GM12878 (cell line): ENCODE results near the gene GMPPA. TPM values are rescaled to one million over a fixed set of nuclear protein-coding genes. Genes with fewer than 3 reads are reported as not detected.

Experiments
- ATAC-seq: fragments of 200-7000 bp; cut with Tn5 transposase; 3 replicates; pipeline ENCODE4 v1.9.1; 2020; ENCODE audit warnings: mild to moderate bottlenecking, moderate library complexity
- BruUV-seq: library from RNA; stranded (reverse); fragments of 400-500 nt; replicated peaks from 2 replicates; lab custom pipeline; 2021; lab: Mats Ljungman, UMichigan
- CTCF ChIA-PET: fragments of 300-600 bp; sonication (Branson Sonifier 250); formaldehyde crosslinking; extraction: SDS; loops from one replicate; lab custom pipeline; 2021; ENCODE audit warnings: inconsistent platforms; lab: Yijun Ruan, JAX
- POLR2A ChIA-PET: fragments of 350-600 bp; formaldehyde crosslinking; extraction: SDS; loops from one replicate; lab custom pipeline; 2021; ENCODE audit warnings: inconsistent platforms; lab: Charles Lee
- RAD21 ChIA-PET: fragments of 300-600 bp; sonication (Branson Sonifier 250); formaldehyde crosslinking; loops from one replicate; lab custom pipeline; 2023; ENCODE audit warnings: antibody characterized with exemption; ENCODE audit not compliant: unreplicated experiment; lab: Charles Lee
- SMC1A ChIA-PET: fragments of 300-600 bp; sonication (Branson Sonifier 250); formaldehyde crosslinking; loops from one replicate; lab custom pipeline; 2023; ENCODE audit not compliant: unreplicated experiment, uncharacterized antibody; lab: Charles Lee
- DNase-seq: peaks from one replicate; pipeline ENCODE4 v3.0.0-alpha.2; 2011; ENCODE audit warnings: low read depth, low spot score
- FAIRE-seq: peaks from 3 replicates; lab custom pipeline; 2011; peaks lifted over from hg19 to GRCh38; lab: Jason Lieb, UNC
- H2AFZ ChIP-seq: 2 replicates; pipeline ENCODE4 v1.6.0; 2011; ENCODE audit warnings: low read depth, low read length, control low read depth; ENCODE audit not compliant: control insufficient read depth
- H3K27ac ChIP-seq: 2 replicates; pipeline ENCODE4 v1.5.1; 2011; ENCODE audit warnings: control low read depth; ENCODE audit not compliant: control insufficient read depth, insufficient read depth
- H3K27me3 ChIP-seq, 2 experiments: replicated peaks in 1 of 2; 2 replicates each; pipeline versions ENCODE4 v1.6.0 to v1.6.1; 2011; ENCODE audit warnings: low read length in 1 of 2; ENCODE audit not compliant: control insufficient read depth in 2 of 2, insufficient read depth in 2 of 2
- H3K36me3 ChIP-seq, 2 experiments: 2 replicates each; pipeline ENCODE4 v1.5.1; 2011; ENCODE audit warnings: low read length in 1 of 2; ENCODE audit not compliant: control insufficient read depth in 2 of 2, insufficient read depth in 2 of 2
- H3K4me1 ChIP-seq: 2 replicates; pipeline ENCODE4 v1.6.1; 2011; ENCODE audit warnings: mild to moderate bottlenecking, low read length, moderate library complexity, mixed read lengths; ENCODE audit not compliant: control insufficient read depth, insufficient read depth
- H3K4me2 ChIP-seq: 2 replicates; pipeline ENCODE4 v1.6.0; 2011; ENCODE audit warnings: control low read depth; ENCODE audit not compliant: control insufficient read depth, insufficient read depth
- H3K4me3 ChIP-seq: fragments of 200-600 bp; sonication (generic); 2 replicates; pipeline ENCODE4 v1.5.1; 2016
- H3K79me2 ChIP-seq: 2 replicates; pipeline ENCODE4 v1.6.0; 2011; ENCODE audit warnings: low read length; ENCODE audit not compliant: control insufficient read depth, insufficient read depth
- H3K9ac ChIP-seq: 2 replicates; pipeline ENCODE4 v1.8.0; 2011; ENCODE audit warnings: low read length, control low read depth, mixed read lengths; ENCODE audit not compliant: control insufficient read depth, insufficient read depth
- H3K9me3 ChIP-seq: replicated peaks from 3 replicates; pipeline ENCODE4 v1.5.1; 2011; ENCODE audit warnings: mild to moderate bottlenecking, low read length; ENCODE audit not compliant: control insufficient read depth, insufficient read depth
- H4K20me1 ChIP-seq: 2 replicates; pipeline ENCODE4 v1.6.0; 2011; ENCODE audit not compliant: control insufficient read depth, insufficient read depth
- BCL11A ChIP-seq: IDR thresholded peaks from 2 replicates; pipeline ENCODE4 v1.6.1; 2011; ENCODE audit warnings: low read depth, low read length
- ELK1 ChIP-seq: IDR thresholded peaks from 2 replicates; pipeline ENCODE4 v1.6.1; 2012; ENCODE audit warnings: low read depth, low read length, improper control_type of control experiment
- TARDBP ChIP-seq: IDR thresholded peaks from 2 replicates; pipeline ENCODE4 v1.6.1; 2016; ENCODE audit warnings: borderline replicate concordance
- WGBS: methylation state at CpG from one replicate; pipeline ENCODE4 v1.1.6; 2016; ENCODE audit warnings: low lambda C conversion rate; ENCODE audit not compliant: insufficient replicate concordance, insufficient coverage; ENCODE audit errors: missing lambda C conversion rate; 5-methylcytosine and 5-hydroxymethylcytosine counted together
- in situ Hi-C: fragments of 300-500 bp; cut with MboI; formaldehyde crosslinking; loops from 9 replicates; pipeline ENCODE4 v1.14.3; 2018; ENCODE audit warnings: mixed read lengths
- intact Hi-C: fragments of 100-400 bp; cut with micrococcal nuclease; formaldehyde crosslinking; loops from one replicate; pipeline ENCODE4 v1.14.2; 2022; ENCODE audit not compliant: unreplicated experiment
- polyA plus RNA-seq, 11 experiments: library from polyadenylated mRNA; depleted of rRNA in 4 of 11; unstranded in 6 of 11; stranded (reverse) in 5 of 11; fragments of >200 nt; fragmentation: Nextera tagmentation in 4 of 11; fragmentation: Illumina TruSeq in 1 of 11; extraction: Ambion mirVana in 4 of 11; extraction: Trizol in 1 of 11; gene quantifications; 1 replicate in 1 of 11; 2 replicates in 10 of 11; pipeline versions ENCODE4 v1.2.1 to v1.2.3, GENCODE V29; 2011 to 2016; ENCODE audit warnings: inconsistent platforms in 2 of 11, missing spikeins in 2 of 11, low read depth in 1 of 11
- total RNA-seq, 4 experiments: library from RNA; depleted of rRNA in 3 of 4; stranded (reverse); fragments of >200 nt in 3 of 4; fragmentation: Illumina TruSeq in 1 of 4; extraction: Trizol in 1 of 4; gene quantifications; 2 replicates each; pipeline versions ENCODE4 v1.2.1 to v1.2.3, GENCODE V29; 2013 to 2021
- TF ChIP-seq, protein P1 (sequence below): fragments of 450-650 bp; IDR thresholded peaks from 2 replicates; pipeline ENCODE4 v1.6.1; 2017; ENCODE audit warnings: borderline replicate concordance

The GMPPA gene
- total and polyA plus RNA-seq, 10 of the 15 experiments (the other 5 are each of a cell fraction or from before 2014, with no cell fraction given), result 1.9 to 83.2 (median 45.0) TPM

- no peak overlapping the region for H3K4me2 ChIP-seq
- BruUV-seq, result no TSS peak
Measured at GRCh38 chr2:219453671-219454590, 44.8 kb upstream of the GMPPA start.

More at GRCh38 chr2:219453671-219454590, 44.8 kb upstream of the GMPPA start:
- H3K79me2 ChIP-seq, result no peaks in the 10 kb centered on the region
- ChIA-PET SMC1A (no interaction called here), POLR2A (interaction anchor here (0.6 kb wide), 1 partner anchor 66 kb away, joined by 3 read pairs; the partner anchor contains the start of gene DNPEP), CTCF (interaction anchor here (1.0 kb wide), 1 partner anchor 50 kb away, joined by 3 read pairs; no protein-coding TSS in a partner anchor), RAD21 (no interaction called here)
- 36% methylated on average over 10 of the region's 10 CpGs for WGBS
- no peak overlapping the region for H3K9ac ChIP-seq
- no peaks in the 10 kb centered on the region for H3K9me3 ChIP-seq
- H3K36me3 ChIP-seq, result no peaks in the 10 kb centered on the region
- H3K4me1 ChIP-seq, result no peaks in the 10 kb centered on the region
- no peak overlapping the region for H3K4me3 ChIP-seq
- intact Hi-C loops, result no loop called here
- no peak overlapping the region for H2AFZ ChIP-seq
- H3K27me3 ChIP-seq, result peaks cover 2 to 6% of the 10 kb centered on the region in 2 experiments; a peak in 3 of 4 replicates
- FAIRE-seq (no peak), DNase-seq (no peak), ATAC-seq (no peak)
- in situ Hi-C loops, result no loop called here
- no peak for TF ChIP-seq ELK1
- no peak for TF ChIP-seq BCL11A
- TF ChIP-seq TARDBP, result no peak
- TF ChIP-seq, protein P1, sequence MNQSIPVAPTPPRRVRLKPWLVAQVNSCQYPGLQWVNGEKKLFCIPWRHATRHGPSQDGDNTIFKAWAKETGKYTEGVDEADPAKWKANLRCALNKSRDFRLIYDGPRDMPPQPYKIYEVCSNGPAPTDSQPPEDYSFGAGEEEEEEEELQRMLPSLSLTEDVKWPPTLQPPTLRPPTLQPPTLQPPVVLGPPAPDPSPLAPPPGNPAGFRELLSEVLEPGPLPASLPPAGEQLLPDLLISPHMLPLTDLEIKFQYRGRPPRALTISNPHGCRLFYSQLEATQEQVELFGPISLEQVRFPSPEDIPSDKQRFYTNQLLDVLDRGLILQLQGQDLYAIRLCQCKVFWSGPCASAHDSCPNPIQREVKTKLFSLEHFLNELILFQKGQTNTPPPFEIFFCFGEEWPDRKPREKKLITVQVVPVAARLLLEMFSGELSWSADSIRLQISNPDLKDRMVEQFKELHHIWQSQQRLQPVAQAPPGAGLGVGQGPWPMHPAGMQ, result no peak
- no peak overlapping the region for H3K27ac ChIP-seq
- no peaks in the 10 kb centered on the region for H4K20me1 ChIP-seq
